Right lobe of liver (tissue), 6 donors: ENCODE results near the gene ATP13A3. TPM values are rescaled to one million over a fixed set of nuclear protein-coding genes. Genes with fewer than 3 reads are reported as not detected.

Experiments
- ATAC-seq, 4 donors: fragments of 200-7000 bp; cut with Tn5 transposase; one replicate each; pipeline ENCODE4 v1.9.1; 2020; ENCODE audit warnings: mild to moderate bottlenecking in 4 of 4, moderate library complexity in 4 of 4
- DNase-seq, 3 donors: peaks; one replicate each; pipeline ENCODE4 v3.0.0-alpha.2; 2020
- H3K27ac ChIP-seq, 3 donors: fragments of 200-600 bp; one replicate each; pipeline ENCODE4 v1.8.0; 2022
- H3K27me3 ChIP-seq, 2 donors: fragments of 200-600 bp; one replicate each; pipeline ENCODE4 v1.8.0; 2022
- H3K36me3 ChIP-seq, 4 donors: fragments of 200-600 bp; sonication (generic) in 1 of 4; one replicate each; pipeline versions ENCODE4 v1.5.1 to v1.8.0; 2017 to 2022; ENCODE audit warnings: control low read depth in 1 of 4
- H3K4me1 ChIP-seq, 4 donors: fragments of 200-600 bp; sonication (generic) in 1 of 4; one replicate each; pipeline versions ENCODE4 v1.5.1 to v1.8.0; 2017 to 2022; ENCODE audit warnings: control low read depth in 1 of 4
- H3K4me3 ChIP-seq, 3 donors: fragments of 200-600 bp; one replicate each; pipeline ENCODE4 v1.8.0; 2022
- H3K9me3 ChIP-seq, 4 donors: fragments of 200-600 bp; sonication (generic) in 1 of 4; one replicate each; pipeline versions ENCODE4 v1.5.1 to v1.8.0; 2017 to 2022; ENCODE audit warnings: control low read depth in 1 of 4
- POLR2A ChIP-seq: fragments of 450-650 bp; IDR thresholded peaks from one replicate; pipeline ENCODE4 v1.6.1; 2017; ENCODE audit warnings: antibody characterized with exemption, mild to moderate bottlenecking
- WGBS: methylation state at CpG from one replicate; pipeline ENCODE4 v1.1.6; 2018; ENCODE audit warnings: low coverage, low lambda C conversion rate; ENCODE audit not compliant: insufficient coverage; ENCODE audit errors: missing lambda C conversion rate; 5-methylcytosine and 5-hydroxymethylcytosine counted together
- intact Hi-C, 2 donors: fragments of 100-400 bp; cut with DNase I; formaldehyde crosslinking; loops; one replicate each; pipeline versions ENCODE4 v1.11.2 to v1.14.1; 2022
- total RNA-seq, 6 experiments: library from RNA; depleted of rRNA in 2 of 6; stranded (reverse); fragments of >200 nt in 2 of 6; fragmentation: NEBNext Ultra II Directional in 3 of 6; extraction: Animal tissue kit (Norgen Biotek cat#: 25700) in 3 of 6; gene quantifications; one replicate each; pipeline versions ENCODE4 v1.1.0 to v1.2.4, GENCODE V29; 2016 to 2023
- TF ChIP-seq, protein P1 (sequence below), 4 donors: fragments of 200-600 bp in 3 of 4; fragments of 450-650 bp in 1 of 4; IDR thresholded peaks; one replicate each; pipeline versions ENCODE4 v1.5.1 to v1.8.0; 2016 to 2022; ENCODE audit warnings: antibody characterized with exemption in 4 of 4, mild to moderate bottlenecking in 2 of 4
- donor health status: DM: no; HTN: yes; CAD: no.
- donor health status: DM: no; HTN: no; CAD: no.
- donor health status: DM: no; HTN: no; CAD: no.
- donor health status: DM: no; HTN: yes; CAD: no.
- donor health status: DM: no; HTN: yes; CAD: no.

Gene ATP13A3
- total RNA-seq, 6 experiments from 2014 or later = 109 to 172 (median 145) TPM

- Histone ChIP-seq H3K36me3 (peaks cover 0 to 12% (median 0%) of the 10 kb centered on the region in 4 donors), H3K9me3 (no peaks in the 10 kb centered on the region), H3K27ac (no peak overlapping the region), H3K4me1 (peaks cover 0 to 19% (median 4%) of the 10 kb centered on the region in 4 donors), H3K4me3 (no peak overlapping the region), H3K27me3 (no peaks in the 10 kb centered on the region)
- DNase-seq (no peak), ATAC-seq (no peak)
- 60% methylated on average over 1 of the region's 9 CpGs for WGBS
- no peak for TF ChIP-seq POLR2A
- TF ChIP-seq, protein P1, sequence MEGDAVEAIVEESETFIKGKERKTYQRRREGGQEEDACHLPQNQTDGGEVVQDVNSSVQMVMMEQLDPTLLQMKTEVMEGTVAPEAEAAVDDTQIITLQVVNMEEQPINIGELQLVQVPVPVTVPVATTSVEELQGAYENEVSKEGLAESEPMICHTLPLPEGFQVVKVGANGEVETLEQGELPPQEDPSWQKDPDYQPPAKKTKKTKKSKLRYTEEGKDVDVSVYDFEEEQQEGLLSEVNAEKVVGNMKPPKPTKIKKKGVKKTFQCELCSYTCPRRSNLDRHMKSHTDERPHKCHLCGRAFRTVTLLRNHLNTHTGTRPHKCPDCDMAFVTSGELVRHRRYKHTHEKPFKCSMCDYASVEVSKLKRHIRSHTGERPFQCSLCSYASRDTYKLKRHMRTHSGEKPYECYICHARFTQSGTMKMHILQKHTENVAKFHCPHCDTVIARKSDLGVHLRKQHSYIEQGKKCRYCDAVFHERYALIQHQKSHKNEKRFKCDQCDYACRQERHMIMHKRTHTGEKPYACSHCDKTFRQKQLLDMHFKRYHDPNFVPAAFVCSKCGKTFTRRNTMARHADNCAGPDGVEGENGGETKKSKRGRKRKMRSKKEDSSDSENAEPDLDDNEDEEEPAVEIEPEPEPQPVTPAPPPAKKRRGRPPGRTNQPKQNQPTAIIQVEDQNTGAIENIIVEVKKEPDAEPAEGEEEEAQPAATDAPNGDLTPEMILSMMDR (IDR thresholded peaks at IDR 0.05) = no peak
- intact Hi-C loops = loop anchor here in 1 of 2 donors (5.0 kb wide), 1 partner anchor 64 kb away; no protein-coding TSS in a partner anchor
Observed at GRCh38 chr3:194401346-194401745, 85.5 kb downstream of the ATP13A3 start.

- ATAC-seq (no peak), DNase-seq (no peak)
- H3K9me3 ChIP-seq = no peaks in the 10 kb centered on the region
- intact Hi-C loops = loop anchor here in 1 of 2 donors (5.0 kb wide), 1 partner anchor 63 kb away; no protein-coding TSS in a partner anchor
- no peaks in the 10 kb centered on the region for H3K27me3 ChIP-seq
- peaks cover 0 to 19% (median 8%) of the 10 kb centered on the region in 4 donors for H3K4me1 ChIP-seq
- TF ChIP-seq POLR2A = no peak
- TF ChIP-seq, protein P1 (IDR thresholded peaks at IDR 0.05) = no peak
- H3K27ac ChIP-seq = no peak overlapping the region
- peaks cover 0 to under 1% (median 0%) of the 10 kb centered on the region in 4 donors for H3K36me3 ChIP-seq
- no peak overlapping the region for H3K4me3 ChIP-seq
- 58% methylated on average over 3 of the region's 15 CpGs for WGBS
Observed at GRCh38 chr3:194399874-194400411, 86.9 kb downstream of the ATP13A3 start.

- H3K27me3 ChIP-seq = no peaks in the 10 kb centered on the region
- intact Hi-C loops = no loop called here
- no peak for TF ChIP-seq POLR2A
- TF ChIP-seq, protein P1 (IDR thresholded peaks at IDR 0.05) = no peak
- DNase-seq = no peak
- H3K4me3 ChIP-seq = peak within 1 kb of the TSS in 1 of 3 donors; percentile 17
- H3K4me1 ChIP-seq = peaks cover 0 to 19% (median 8%) of the 10 kb centered on the region in 4 donors
- H3K27ac ChIP-seq = peak within 1 kb of the TSS in 1 of 3 donors; percentile 10
- no peaks in the 10 kb centered on the region for H3K9me3 ChIP-seq
- no peak for ATAC-seq
- WGBS = 49% methylated on average over 2 of the region's 2 CpGs
- H3K36me3 ChIP-seq = no peaks in the 10 kb centered on the region
Observed at GRCh38 chr3:194399166-194399565, 87.6 kb downstream of the ATP13A3 start, which contains the start of gene GP5. Gene GP5, minus strand, starts transcription at chr3:194399266. Its CDS starts 984 bp downstream, at chr3:194398282.

DNA sequence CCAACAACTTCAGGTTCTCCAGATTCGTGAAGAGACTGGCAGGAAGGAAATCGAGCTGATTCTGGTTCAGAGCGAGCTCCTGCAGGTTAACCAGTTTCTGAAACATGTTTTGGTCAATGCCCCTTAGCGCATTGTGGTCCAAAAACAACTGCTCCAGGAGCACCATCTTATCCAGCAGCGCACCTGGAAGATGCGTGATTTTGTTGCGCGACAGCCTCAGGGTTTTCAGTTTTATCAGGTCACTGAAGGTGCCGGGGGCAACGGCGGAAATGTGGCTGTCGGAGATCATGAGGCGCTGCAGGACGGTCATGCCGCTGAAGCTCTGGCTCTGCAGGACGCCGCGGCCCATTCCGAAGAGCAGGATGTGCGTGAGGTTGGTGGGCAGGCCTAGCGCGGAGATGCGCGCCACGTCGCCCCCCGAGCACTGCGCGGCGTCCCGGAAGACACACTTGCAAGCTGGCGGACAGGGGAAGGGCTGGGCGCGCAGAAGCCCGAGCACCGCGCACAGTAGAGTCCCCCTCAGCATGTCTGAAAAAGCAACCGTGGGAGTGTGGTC, 89.0 kb downstream of the ATP13A3 start:
- intact Hi-C loops = no loop called here
- DNase-seq = peak in 1 of 3 donors; percentile 40

More for the DNA sequence above, 89.0 kb downstream of the ATP13A3 start:
- Histone ChIP-seq H3K4me1 (peaks cover 0 to 19% (median 8%) of the 10 kb centered on the region in 4 donors), H3K27me3 (no peaks in the 10 kb centered on the region), H3K9me3 (no peaks in the 10 kb centered on the region), H3K36me3 (no peaks in the 10 kb centered on the region), H3K4me3 (peak overlapping the region in 1 of 3 donors; percentile 17), H3K27ac (peak overlapping the region in 1 of 3 donors; percentile 10)
- TF ChIP-seq, protein P1 (IDR thresholded peaks at IDR 0.05) = no peak
- TF ChIP-seq POLR2A = no peak
- 23% methylated on average over 4 of the region's 38 CpGs for WGBS
- peak; percentile 11 to 44 (median 20) for ATAC-seq
